Body of pancreas (tissue), 4 donors: Measurements from ENCODE around the gene ME3. TPM values are rescaled to one million over a fixed set of nuclear protein-coding genes. Genes with fewer than 3 reads are reported as not detected.

ENCODE experiments used
- ATAC-seq: fragments of 150-250 bp; one replicate; pipeline ENCODE4 v1.9.1; 2016
- DNase-seq, 4 donors: peaks; one replicate each; pipeline ENCODE4 v3.0.0-alpha.2; 2019
- H3K27ac ChIP-seq, 4 donors: fragments of 200-600 bp; sonication (generic); 1 replicate in 3 of 4; 2 replicates in 1 of 4; pipeline versions ENCODE4 v1.5.1 to v1.6.1; 2016 to 2019; ENCODE audit warnings: mild to moderate bottlenecking in 1 of 4, mixed read lengths in 1 of 4, moderate library complexity in 1 of 4
- H3K27me3 ChIP-seq, 2 donors: fragments of 200-600 bp; sonication (generic); one replicate each; pipeline ENCODE4 v1.6.0; 2016; ENCODE audit warnings: mild to moderate bottlenecking in 1 of 2
- H3K36me3 ChIP-seq, 2 donors: fragments of 200-600 bp; sonication (generic); replicated peaks in 1 of 2; 2 replicates each; pipeline ENCODE4 v1.5.1; 2016; ENCODE audit warnings: low read depth in 2 of 2; ENCODE audit not compliant: insufficient read depth in 1 of 2
- H3K4me1 ChIP-seq: fragments of 200-600 bp; sonication (generic); one replicate; pipeline ENCODE4 v1.6.0; 2016
- H3K4me3 ChIP-seq, 2 donors: fragments of 200-600 bp; sonication (generic); 1 replicate in 1 of 2; 2 replicates in 1 of 2; pipeline ENCODE4 v1.5.1; 2016 to 2019
- H3K9me3 ChIP-seq, 3 donors: fragments of 200-600 bp; sonication (generic); 1 replicate in 2 of 3; 2 replicates in 1 of 3; pipeline ENCODE4 v1.5.1; 2016
- POLR2A ChIP-seq, 3 donors: fragments of 450-650 bp; IDR thresholded peaks; one replicate each; pipeline ENCODE4 v1.6.1; 2016; ENCODE audit warnings: antibody characterized with exemption in 3 of 3, mild to moderate bottlenecking in 2 of 3
- WGBS, 2 donors: methylation state at CpG; one replicate each; pipeline ENCODE4 v1.1.5; 2017; 5-methylcytosine and 5-hydroxymethylcytosine counted together
- intact Hi-C: fragments of 100-400 bp; cut with DNase I; formaldehyde crosslinking; loops from one replicate; pipeline ENCODE4 v1.15.1; 2023
- total RNA-seq, 2 donors: library from RNA; depleted of rRNA; stranded (reverse); fragments of >200 nt; gene quantifications; one replicate each; pipeline ENCODE4 v1.1.0, GENCODE V29; 2016
- TF ChIP-seq, protein P1 (sequence below), 7 experiments: fragments of 450-650 bp in 4 of 7; fragments of 200-600 bp in 3 of 7; sonication (generic) in 3 of 7; IDR thresholded peaks; one replicate each; pipeline ENCODE4 v1.5.1; 2016 to 2019; ENCODE audit warnings: antibody characterized with exemption in 7 of 7

ME3 gene
- total RNA-seq, 2 donors from 2014 or later = 20.8 to 54.7 TPM

DNA sequence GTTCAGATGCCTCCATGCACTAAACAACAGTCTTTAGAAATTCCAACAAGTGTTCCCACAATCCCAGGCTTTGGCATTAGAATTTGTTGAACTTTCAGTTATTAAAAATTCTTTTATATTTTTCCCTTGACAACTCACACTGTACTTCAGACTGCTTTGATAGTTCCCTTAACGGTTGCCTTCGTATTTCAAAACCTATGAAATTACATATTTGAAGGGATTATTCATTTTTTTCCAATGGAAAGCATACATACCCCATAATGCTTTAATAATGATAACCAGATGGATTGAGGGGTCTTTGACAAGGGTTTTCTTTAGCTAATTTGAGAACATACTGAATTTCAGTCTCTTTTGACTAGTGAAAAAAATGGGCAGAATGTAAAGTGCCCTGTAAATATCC, 76.5 kb downstream of the ME3 start:
- intact Hi-C loops = no loop called here
- H3K27ac ChIP-seq = no peak overlapping the region
- 84 to 94% methylated on average over 2 of the region's 2 CpGs for WGBS, 2 donors

GRCh38 chr11:86595451-86595850, 77.0 kb downstream of the ME3 start:
- WGBS, 2 donors = 88 to 93% methylated on average over 3 of the region's 3 CpGs
- Histone ChIP-seq H3K27ac (peak overlapping the region in 1 of 4 donors; percentile 52), H3K4me1 (peaks cover 29% of the 10 kb centered on the region), H3K27me3 (no peaks in the 10 kb centered on the region), H3K36me3 (no peaks in the 10 kb centered on the region), H3K9me3 (no peaks in the 10 kb centered on the region), H3K4me3 (no peak overlapping the region)
- DNase-seq (no peak), ATAC-seq (no peak)
- TF ChIP-seq POLR2A (IDR thresholded peaks at IDR 0.05) = no peak
- TF ChIP-seq, protein P1, sequence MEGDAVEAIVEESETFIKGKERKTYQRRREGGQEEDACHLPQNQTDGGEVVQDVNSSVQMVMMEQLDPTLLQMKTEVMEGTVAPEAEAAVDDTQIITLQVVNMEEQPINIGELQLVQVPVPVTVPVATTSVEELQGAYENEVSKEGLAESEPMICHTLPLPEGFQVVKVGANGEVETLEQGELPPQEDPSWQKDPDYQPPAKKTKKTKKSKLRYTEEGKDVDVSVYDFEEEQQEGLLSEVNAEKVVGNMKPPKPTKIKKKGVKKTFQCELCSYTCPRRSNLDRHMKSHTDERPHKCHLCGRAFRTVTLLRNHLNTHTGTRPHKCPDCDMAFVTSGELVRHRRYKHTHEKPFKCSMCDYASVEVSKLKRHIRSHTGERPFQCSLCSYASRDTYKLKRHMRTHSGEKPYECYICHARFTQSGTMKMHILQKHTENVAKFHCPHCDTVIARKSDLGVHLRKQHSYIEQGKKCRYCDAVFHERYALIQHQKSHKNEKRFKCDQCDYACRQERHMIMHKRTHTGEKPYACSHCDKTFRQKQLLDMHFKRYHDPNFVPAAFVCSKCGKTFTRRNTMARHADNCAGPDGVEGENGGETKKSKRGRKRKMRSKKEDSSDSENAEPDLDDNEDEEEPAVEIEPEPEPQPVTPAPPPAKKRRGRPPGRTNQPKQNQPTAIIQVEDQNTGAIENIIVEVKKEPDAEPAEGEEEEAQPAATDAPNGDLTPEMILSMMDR (IDR thresholded peaks at IDR 0.05) = no peak
- intact Hi-C loops = no loop called here

More for the DNA sequence above, 76.5 kb downstream of the ME3 start:
- no peak for DNase-seq
- Histone ChIP-seq H3K4me1 (peaks cover 29% of the 10 kb centered on the region), H3K4me3 (no peak overlapping the region), H3K27me3 (no peaks in the 10 kb centered on the region), H3K36me3 (no peaks in the 10 kb centered on the region), H3K9me3 (no peaks in the 10 kb centered on the region)
- TF ChIP-seq, protein P1 (IDR thresholded peaks at IDR 0.05) = no peak
- TF ChIP-seq POLR2A (IDR thresholded peaks at IDR 0.05) = no peak
- ATAC-seq = no peak

DNA sequence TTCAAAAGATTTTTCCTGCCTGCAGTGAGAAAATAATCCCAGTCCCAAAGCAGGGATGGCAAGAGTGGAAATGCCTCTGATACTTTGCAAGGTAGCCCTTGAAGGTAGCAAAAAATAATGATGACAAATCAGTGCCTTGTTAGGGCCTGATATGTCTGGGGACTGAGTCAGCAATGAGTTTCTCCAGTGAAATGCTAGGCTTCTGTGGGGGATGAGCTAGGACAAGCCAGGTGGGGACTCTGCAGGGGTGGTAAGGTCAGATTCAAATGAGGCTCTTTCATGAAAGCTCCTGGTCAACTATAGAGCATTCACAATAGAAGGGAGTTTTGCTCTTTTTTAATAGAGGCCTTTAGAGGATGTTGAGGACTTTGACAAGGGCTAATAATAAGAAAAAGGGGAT, 77.7 kb downstream of the ME3 start:
- Histone ChIP-seq H3K9me3 (no peaks in the 10 kb centered on the region), H3K27ac (no peak overlapping the region), H3K4me3 (no peak overlapping the region), H3K27me3 (no peaks in the 10 kb centered on the region), H3K36me3 (no peaks in the 10 kb centered on the region), H3K4me1 (peaks cover 29% of the 10 kb centered on the region)
- ATAC-seq = no peak
- intact Hi-C loops = no loop called here
- no peak for DNase-seq
- no peak for TF ChIP-seq POLR2A (IDR thresholded peaks at IDR 0.05)
- TF ChIP-seq, protein P1 (IDR thresholded peaks at IDR 0.05) = no peak

GRCh38 chr11:86593833-86594232, 78.6 kb downstream of the ME3 start:
- no peaks in the 10 kb centered on the region for H3K9me3 ChIP-seq
- no peaks in the 10 kb centered on the region for H3K36me3 ChIP-seq
- WGBS, 2 donors = 70 to 77% methylated on average over 4 of the region's 4 CpGs
- H3K4me3 ChIP-seq = no peak overlapping the region
- TF ChIP-seq, protein P1 (IDR thresholded peaks at IDR 0.05) = no peak
- TF ChIP-seq POLR2A (IDR thresholded peaks at IDR 0.05) = no peak
- no peaks in the 10 kb centered on the region for H3K27me3 ChIP-seq
- ATAC-seq (no peak), DNase-seq (no peak)
- intact Hi-C loops = no loop called here
- H3K27ac ChIP-seq = peak overlapping the region in 2 of 4 donors; percentile 54 to 67
- H3K4me1 ChIP-seq = peaks cover 29% of the 10 kb centered on the region

- Histone ChIP-seq H3K4me1 (peaks cover 29% of the 10 kb centered on the region), H3K27ac (peak overlapping the region; percentile 54 to 82 (median 70)), H3K4me3 (no peak overlapping the region), H3K27me3 (no peaks in the 10 kb centered on the region), H3K9me3 (no peaks in the 10 kb centered on the region), H3K36me3 (no peaks in the 10 kb centered on the region)
- intact Hi-C loops = no loop called here
- TF ChIP-seq, protein P1 (IDR thresholded peaks at IDR 0.05) = no peak
- TF ChIP-seq POLR2A (IDR thresholded peaks at IDR 0.05) = peak in 1 of 3 donors; percentile 16
- DNase-seq (peak; percentile 76 to 89 (median 83)), ATAC-seq (peak; percentile 86)
- 42 to 47% methylated on average over 5 of the region's 5 CpGs for WGBS, 2 donors
Observed at GRCh38 chr11:86592659-86593451, 79.6 kb downstream of the ME3 start.
